ENCODE data around the gene GNA15.
"Not testable (repeated sequence)": the region's sequence is repeated elsewhere in the genome, so short reads cannot be mapped to it uniquely, and the experiment has no call there.

Gene GNA15

GRCh38 chr19:3167533-3168272 lies 31.9 kb downstream of the GNA15 start:
- Histone ChIP-seq H3K27me3 (ENCODE audit: insufficient read depth, poor library complexity, severe bottlenecking) (no peaks in the 10 kb centered on the region), H3K27ac (replicated peaks) (no peak overlapping the region), H3K4me3 (replicated peaks; ENCODE audit: insufficient read depth, low read length) (no peak overlapping the region)
- no peak for TF ChIP-seq GABPA (IDR thresholded peaks at IDR 0.05; ENCODE audit: low read depth)
- TF ChIP-seq POLR2AphosphoS5 (IDR thresholded peaks at IDR 0.05; ENCODE audit: low read depth) = no peak
- no peak for TF ChIP-seq CTCF (IDR thresholded peaks at IDR 0.05; ENCODE audit: insufficient read depth, low read length)
- no peak for DNase-seq (ENCODE audit: low read depth in 1 of 2, low spot score in 1 of 2)

GRCh38 chr19:3171894-3172672 lies 36.2 kb downstream of the GNA15 start:
- TF ChIP-seq GABPA (IDR thresholded peaks at IDR 0.05; ENCODE audit: low read depth) (no peak), POLR2AphosphoS5 (IDR thresholded peaks at IDR 0.05; ENCODE audit: low read depth) (no peak), REST (IDR thresholded peaks at IDR 0.05; ENCODE audit: insufficient replicate concordance, low read depth) (no peak), SPI1 (IDR thresholded peaks at IDR 0.05; ENCODE audit: borderline replicate concordance, low read depth) (no peak), CTCF (IDR thresholded peaks at IDR 0.05; ENCODE audit: insufficient read depth, low read length) (no peak)
- Histone ChIP-seq H3K27ac (replicated peaks) (no peak overlapping the region), H3K27me3 (ENCODE audit: insufficient read depth, poor library complexity, severe bottlenecking) (no peaks in the 10 kb centered on the region), H3K4me3 (replicated peaks; ENCODE audit: insufficient read depth, low read length) (no peak overlapping the region)
- DNase-seq (ENCODE audit: low read depth in 1 of 2, low spot score in 1 of 2) = no peak

GRCh38 chr19:3172673-3173000 lies 36.8 kb downstream of the GNA15 start:
- H3K27ac ChIP-seq (replicated peaks); H3K27me3 ChIP-seq (ENCODE audit: insufficient read depth, poor library complexity, severe bottlenecking); H3K4me3 ChIP-seq (replicated peaks; ENCODE audit: insufficient read depth, low read length); DNase-seq (ENCODE audit: low read depth in 1 of 2, low spot score in 1 of 2): not testable (repeated sequence)

GRCh38 chr19:3175781-3176714 lies 40.2 kb downstream of the GNA15 start:
- TF ChIP-seq SPI1 (IDR thresholded peaks at IDR 0.05; ENCODE audit: borderline replicate concordance, low read depth) (no peak), REST (IDR thresholded peaks at IDR 0.05; ENCODE audit: insufficient replicate concordance, low read depth) (no peak), POLR2AphosphoS5 (IDR thresholded peaks at IDR 0.05; ENCODE audit: low read depth) (no peak), CTCF (IDR thresholded peaks at IDR 0.05; ENCODE audit: insufficient read depth, low read length) (no peak), GABPA (IDR thresholded peaks at IDR 0.05; ENCODE audit: low read depth) (no peak)
- H3K4me3 ChIP-seq (replicated peaks; ENCODE audit: insufficient read depth, low read length) = no peak overlapping the region
- H3K27ac ChIP-seq (replicated peaks) = no peak overlapping the region; the same call in 1 of the 2 replicates
- H3K27me3 ChIP-seq (ENCODE audit: insufficient read depth, poor library complexity, severe bottlenecking) = no peaks in the 10 kb centered on the region
- DNase-seq (ENCODE audit: low read depth in 1 of 2, low spot score in 1 of 2) = no peak

Measured in HL-60 (cell line).